Left renal cortex interstitium (tissue), 4 donors: ENCODE measurements around the gene PRL. TPM values are rescaled to one million over a fixed set of nuclear protein-coding genes. Genes with fewer than 3 reads are reported as not detected.

Experiments
- DNase-seq, 4 donors: peaks; one replicate each; pipeline ENCODE4 v3.0.0-alpha.2; 2013; ENCODE audit warnings: low read depth in 4 of 4, low spot score in 2 of 4, missing footprints in 1 of 4
- polyA plus RNA-seq, 4 donors: library from polyadenylated mRNA; unstranded; fragments of 120-200 nt; gene quantifications; one replicate each; pipeline ENCODE4 v1.2.1, GENCODE V29; 2013; ENCODE audit not compliant: insufficient read length in 4 of 4

Gene PRL
- polyA plus RNA-seq, 4 donors: not detected

DNA sequence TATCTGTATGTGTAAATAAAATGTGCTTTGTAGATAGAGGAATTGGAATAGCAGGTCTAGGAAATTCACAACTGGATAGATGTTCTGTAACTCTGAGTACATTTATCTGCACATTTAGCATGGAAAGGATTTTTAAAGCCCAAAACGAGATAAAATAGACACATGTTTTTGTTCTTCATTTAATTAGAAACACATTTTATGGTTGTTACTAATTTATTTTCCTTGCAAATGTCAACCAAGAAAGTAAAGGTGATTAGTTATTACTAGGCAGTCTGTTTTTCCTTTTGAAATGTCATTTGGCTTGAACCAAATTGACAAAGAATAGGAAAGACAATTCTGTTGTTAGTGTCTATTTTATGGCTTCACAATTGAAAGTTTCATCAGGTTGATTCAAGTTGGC is 769 bp downstream of the PRL start:
- no peak for DNase-seq

DNA sequence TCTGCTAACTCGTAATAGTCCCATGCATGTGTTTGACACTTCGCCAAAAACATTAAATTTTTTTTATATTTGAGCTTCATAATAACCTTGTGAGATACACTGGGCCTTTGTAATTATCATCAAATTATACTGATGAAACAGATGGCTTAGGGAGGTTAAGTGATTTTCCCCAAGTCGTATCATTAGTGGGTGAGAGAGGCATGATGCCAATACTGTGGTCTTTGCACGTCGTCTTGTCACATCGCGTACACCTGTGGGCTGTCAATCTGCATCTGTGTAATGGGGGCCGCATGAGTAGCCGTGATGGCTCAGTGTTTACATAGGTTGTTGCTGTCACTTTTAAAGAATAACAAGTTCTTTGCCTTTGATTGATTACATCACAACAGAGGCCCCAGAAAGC is 1.7 kb downstream of the PRL start:
- DNase-seq: no peak

DNA sequence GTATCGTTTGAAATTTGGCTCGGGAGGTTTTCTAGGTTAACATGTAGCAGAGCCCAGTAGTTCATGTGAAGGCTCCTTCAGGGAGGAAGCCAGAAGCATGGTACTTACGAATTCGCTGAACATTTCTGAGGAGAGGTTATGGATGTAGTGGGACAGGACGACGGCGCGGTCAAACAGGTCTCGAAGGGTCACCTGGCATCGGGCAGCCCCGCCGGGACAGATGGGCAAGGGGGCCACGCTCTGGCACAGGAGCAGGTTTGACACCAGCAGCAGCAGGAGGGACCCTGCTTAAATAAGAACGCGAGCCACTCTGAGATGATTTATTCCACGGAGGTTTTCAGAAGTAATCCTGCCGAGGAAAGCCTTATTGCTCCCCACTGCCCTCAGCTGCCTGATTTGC is 2.5 kb downstream of the PRL start:
- DNase-seq: no peak

DNA sequence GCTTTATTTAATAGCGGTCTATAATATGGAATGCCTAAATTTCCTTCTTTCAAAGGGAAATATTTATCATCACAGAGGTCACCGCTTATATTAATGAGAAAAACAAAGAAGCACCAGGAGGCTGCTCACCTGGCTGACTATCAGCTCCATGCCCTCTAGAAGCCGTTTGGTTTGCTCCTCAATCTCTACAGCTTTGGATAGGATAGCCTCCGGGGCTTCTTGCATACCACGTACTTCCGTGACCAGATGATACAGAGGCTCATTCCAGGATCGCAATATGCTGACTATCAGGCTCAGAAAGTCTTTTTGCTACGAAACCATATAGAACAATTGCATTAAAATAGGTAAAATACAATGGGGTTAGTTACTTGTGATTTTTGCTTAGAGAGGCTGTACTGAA is 6.8 kb downstream of the PRL start:
- no peak for DNase-seq

DNA sequence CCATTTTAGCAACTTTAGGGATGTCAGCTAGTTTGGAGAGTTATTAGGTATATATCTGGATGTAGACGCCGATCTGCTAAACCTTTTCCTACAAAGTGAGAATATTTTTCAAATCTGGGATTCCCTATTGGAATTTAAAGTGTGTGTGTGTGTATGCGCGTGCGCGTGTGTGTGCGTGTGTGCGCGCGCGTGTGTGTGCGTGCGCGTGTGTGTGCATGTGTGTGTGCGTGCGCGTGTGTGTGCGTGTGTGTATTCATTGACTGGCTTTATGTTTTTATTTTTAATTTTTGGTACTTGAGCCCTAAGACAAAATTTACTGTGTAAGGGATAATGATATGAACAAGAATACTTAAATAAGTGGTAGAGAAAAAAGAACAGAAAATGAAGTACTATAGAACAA is 8.1 kb downstream of the PRL start:
- no peak for DNase-seq

DNA sequence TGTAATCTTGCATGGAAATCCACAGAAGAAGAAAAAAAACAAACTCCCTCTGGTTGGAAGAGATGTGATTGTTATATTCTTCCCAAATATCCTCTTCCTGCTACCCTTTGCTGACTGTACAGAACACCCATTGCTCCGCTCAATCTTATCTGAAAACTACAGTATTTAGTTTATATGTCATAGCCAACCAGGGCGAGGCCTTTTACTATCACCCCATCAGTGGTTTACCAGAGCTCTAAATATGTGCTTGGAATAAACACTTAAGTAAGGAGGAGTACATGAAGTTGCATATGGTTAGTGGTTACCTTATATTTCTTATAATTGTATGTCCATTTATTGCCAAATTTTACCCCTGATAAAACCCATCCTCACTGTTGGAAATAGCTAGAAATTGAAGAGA is 12.2 kb downstream of the PRL start:
- no peak for DNase-seq

DNA sequence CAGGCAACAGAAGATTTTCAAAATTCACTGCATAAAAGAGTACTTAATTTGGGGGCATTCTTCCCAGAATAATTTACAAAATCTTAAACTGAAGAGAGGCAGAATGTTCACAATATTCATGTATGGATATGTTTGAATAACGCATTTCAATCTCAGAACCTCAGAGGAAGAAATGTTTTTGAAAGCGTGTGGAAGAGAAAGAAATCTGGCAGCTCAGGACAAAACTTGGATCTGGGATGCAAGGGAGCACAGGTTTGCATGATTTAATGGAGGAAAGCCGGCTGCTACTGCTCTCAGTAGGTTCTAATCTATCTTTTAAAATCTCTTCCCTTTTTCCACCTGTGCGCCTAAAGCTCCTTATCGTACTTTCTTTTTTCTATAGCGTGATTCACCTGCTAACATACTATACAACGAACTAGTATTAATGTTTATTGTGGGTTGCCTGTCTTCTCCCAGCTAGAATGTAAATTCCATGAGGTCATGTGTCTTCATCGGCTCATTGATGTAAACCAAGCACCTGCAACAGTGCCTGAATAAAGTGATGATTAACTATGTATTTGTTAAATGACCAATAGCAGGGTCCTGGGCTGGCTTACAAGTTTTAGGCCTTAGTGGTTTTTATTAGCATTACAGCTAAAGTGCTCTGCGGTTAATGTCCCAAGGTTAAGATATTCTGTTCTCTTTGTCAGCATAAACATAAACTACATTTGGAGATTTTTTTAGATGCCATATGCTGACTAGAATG is 15.3 kb downstream of the PRL start:
- peak in 1 of 4 donors; percentile 29 for DNase-seq

DNA sequence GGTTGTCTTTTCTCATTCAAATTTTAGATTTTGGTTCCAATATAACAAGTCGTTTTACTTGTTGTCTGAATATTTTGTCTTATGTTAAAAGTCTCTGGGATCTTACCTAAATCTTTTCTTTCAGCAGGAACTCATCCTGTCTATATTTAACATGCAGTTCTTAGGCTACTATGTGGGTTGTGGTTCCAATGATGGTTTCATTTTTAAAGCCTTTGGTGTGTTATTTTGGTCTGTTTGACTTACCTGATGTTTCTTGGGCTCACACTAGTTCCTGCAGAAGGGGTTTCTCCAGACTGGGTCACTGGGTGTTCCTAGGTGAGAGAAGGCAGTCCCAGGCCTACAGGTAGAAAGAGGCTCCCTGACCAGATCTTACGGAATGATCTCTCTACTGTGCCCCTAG is 17.4 kb downstream of the PRL start:
- DNase-seq: no peak

DNA sequence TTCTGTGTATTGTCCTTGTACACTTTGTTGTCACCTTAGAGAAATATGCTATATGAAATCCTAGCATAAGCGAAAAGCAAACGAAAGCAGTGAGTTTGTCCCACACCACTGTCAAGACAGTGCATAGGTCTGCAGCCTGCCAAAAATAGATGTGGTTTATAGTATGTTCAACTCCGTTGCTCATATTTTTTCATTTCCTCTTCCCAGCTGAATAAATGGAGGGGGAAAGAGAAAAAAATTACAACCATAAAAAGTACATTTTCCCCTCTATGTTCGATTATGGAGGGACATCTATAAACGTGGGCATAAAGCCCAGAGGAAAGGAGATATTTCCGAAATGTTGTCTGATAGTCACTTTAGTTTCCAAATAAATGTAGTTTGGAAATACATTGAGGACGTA is 25.8 kb downstream of the PRL start:
- no peak for DNase-seq

DNA sequence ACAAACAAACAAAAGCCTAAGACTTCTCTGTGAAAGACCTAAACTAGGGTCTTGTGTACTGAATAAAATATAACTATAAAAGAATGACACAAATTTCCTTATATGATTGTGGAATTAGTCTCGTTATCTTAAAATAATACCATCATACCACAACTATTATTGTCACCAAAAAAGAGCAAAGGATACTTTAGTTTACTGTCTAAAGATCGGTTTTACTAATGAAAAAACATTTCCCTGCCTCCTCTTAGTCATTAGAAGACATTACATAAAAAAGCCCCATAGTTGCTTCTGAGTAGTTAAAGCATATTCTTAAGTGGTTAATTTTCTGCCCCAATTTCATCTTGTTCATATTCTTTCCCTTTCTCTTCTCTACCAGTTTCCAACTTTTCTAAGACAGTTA is 33.1 kb downstream of the PRL start:
- DNase-seq: no peak

DNA sequence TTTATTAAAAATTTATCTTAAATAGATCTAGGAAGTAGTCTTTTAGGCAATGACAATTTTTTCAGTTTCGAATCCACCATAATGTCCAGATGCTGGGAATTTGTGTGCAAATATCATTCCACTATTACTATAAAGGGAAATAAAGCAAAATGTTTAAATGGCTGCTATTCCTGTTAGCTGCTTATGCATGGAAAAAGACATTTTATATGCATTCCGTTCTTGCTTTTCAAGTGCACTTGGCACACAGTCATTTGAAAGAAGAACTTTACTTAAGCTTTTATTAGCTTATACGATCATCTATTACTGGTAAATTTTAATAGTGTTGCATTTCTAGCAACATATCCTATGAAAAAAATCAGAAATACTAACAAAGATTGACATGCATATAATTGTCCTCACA is 42.0 kb downstream of the PRL start:
- DNase-seq: no peak

DNA sequence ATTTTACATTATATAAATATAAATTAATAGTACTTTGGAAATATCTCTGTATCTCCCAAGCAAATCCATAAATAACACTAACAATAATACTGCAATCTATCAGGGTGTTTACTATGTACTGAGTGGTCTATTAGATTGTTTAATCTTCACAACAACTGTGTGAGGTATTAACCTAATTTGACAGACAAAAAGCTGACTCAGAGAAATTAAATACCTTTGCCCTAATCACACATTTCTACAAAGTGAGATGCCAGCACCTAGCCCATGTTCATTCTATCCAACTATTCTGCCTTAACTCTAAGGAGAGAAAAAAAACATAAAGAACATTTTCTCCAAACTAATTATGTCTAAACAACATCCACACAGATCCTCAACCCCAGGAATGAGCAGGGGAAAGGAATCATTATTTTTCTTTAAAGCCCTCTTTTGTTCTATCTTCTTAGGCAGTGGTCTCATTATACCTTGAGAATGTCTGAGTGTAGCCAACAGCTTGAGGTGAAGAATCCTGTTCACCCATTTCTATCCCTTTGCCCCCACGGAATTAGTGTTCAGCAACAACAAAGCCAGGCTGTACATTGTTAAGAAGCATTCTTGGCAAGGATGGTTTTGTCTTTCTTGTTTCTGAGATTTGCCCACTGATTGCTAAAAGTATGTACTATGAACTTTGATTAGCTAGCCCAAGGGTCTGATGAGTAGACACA is 42.7 kb downstream of the PRL start:
- DNase-seq: no peak

DNA sequence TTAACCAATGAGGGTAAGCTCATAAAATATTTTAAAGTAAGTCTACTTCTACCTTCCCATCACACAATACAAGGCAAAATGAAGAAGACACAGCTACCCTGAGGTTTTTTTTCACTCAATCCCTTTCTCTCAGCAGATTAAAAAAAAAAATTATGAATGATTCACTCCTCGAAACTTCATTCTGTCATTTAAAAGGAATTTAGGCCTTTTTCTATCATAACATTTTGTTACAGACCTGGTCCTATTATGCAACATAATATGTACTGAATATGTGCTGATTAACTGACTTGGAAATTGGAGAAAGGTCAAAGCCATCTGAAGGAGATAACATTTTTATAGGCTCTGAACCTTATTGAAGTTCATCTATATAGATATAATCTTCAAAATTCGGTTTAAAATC is 45.5 kb downstream of the PRL start:
- DNase-seq: no peak

DNA sequence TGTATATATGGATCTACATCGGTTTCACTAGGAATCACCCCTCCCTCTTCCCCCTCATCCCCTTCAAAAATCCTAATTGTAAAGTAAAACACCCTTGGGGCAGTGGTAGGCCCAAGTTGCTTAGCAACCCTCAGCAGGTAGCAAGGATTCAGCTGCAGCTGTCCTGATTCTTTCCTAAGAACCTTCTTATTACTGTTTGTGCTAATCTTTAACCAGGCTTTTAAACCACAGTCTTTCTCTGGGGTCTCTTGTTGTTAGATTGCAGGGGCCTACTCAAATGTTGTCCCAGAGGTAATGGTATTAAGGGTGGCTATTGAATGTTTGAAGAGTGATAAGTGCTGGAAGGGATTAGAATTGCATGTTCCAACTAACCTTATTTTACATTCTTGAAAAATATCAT is 46.4 kb downstream of the PRL start:
- no peak for DNase-seq

DNA sequence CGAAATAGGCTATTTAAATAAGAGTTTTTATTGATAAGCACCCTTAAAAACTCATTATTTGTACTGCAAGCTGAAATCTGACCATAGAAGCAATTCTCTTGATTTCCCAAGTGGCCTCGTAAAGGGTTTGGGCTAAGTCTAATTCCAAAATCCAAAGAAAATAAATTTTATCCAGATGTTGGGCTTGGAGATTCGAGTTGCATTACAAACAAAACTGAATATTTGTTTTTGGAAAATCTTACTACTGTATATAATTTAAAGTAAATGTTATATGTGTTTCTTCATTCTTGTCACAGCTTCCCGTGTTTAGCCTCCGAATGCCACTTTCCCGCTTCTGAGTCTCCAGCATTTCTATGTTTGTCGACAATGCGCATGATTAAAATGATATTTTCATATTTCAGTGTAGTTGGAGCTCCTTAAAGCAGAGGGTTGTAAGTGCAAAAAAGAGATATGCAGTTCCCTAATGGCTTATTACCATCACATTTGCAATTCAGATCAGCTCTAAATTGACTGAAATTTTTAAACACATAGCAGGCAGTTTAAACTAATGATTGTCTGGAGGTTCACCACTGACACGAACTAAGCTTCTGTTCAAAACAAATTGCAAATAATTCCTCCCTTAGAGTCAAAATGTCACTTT is 47.0 kb downstream of the PRL start:
- DNase-seq: no peak

DNA sequence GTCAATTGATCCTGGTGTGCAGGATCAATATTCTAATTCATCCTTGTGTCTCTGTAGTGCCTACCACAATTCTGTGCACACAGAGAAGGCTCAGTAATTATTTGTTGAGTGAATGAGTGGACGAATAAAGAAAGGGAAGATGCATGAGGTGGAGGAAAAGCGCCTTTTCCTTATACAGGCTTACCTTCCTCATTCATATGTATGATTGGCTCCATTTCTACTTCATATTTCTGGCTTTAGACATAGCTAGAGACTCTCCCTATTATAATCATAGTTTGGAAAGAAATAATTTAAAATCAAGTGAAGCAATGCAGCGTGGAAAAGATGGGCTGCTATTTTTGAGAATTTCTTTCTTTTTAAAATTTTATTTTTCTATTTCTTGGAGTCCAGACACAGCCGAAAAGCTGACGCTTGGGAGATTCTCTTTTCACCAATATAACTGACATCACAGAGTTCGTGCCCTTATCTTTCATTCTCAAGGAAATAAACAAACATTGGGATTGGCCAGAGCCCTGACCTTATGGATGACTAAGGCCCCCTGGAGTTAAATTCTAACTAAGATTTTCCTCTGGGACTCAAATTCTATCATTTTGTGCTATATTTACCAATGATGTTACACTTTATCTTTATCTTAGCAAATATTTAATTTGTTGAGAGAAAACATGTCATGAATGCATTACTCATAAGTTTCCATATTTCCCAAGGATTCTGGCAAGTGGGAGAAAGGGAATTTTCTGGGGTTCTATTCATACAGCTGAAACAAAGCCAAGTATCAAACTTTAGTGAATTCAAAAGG is 48.1 kb downstream of the PRL start:
- DNase-seq: no peak

DNA sequence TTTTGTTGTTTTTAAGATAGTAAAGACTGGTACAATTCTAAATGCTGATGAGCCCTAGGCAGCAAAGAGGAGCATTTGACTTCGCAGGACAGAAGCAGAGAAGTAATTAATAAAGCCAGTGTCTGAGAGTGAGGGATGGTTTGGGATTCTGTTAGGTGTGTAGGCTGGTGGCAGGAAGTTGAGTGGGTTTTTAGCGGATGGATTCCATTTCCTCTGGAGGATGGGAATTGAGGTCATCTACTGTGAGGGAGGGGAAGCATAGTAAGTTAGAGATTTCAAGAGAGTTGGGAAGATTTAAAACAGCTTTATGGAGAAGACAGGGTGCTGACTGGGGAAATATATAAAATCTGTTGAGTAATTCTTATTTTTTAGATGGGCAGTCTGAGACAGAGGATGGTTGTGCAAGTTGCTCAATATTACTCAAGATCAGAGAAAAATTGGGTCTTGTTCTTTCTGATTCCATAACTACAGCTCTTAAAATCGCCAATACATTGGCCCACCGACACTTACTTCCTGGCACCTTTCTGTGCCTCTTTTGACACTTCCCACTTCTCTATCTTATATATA is 48.8 kb downstream of the PRL start:
- no peak for DNase-seq

DNA sequence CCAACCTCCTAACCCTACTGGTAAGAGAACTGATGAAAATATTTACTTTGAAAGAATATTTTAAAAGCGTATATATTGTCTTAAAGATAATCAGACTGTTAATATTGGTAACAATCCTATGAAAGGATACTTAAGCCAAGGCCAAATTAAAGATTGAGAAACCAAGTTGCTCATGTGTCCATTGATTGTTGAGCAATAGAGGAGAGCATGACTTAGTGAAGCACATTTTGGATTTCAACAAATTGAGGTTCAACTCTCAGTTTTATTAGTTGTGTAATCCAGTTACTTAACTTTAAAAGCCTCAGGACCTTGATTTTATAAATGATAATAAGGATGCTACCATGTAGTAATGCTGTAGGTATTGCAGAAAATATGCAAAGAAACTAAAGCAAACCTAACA is 56.8 kb downstream of the PRL start:
- DNase-seq: no peak

DNA sequence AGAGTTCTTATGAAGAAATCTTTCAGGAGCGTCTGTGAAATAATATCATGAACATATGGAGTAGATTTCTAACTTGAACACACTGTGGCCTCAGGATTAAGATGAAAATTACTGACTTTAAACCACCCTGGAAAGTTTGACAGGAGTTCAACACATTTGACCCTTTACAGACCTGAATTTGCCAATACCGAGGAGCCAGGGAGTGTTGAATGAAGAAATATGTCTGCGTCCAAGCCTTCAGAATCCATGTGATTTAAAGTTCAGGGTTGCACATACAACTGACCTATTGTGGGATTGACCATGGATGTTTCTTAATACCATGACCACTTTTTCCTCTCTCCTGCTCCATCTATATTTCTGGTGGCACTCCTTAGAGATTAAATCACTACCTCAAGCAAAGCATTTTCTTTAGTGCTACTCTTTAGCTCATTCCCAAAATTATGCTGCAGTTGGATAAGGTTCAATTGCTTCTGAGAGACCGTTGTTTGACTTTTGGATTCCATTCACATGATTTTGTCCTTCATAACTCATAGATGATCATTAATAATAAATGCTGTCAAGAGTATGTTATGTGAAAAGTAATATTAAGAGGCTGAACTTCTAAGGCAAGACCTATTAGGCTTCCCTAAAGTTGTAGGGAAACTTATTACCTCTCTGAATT is 57.4 kb downstream of the PRL start:
- DNase-seq: no peak

DNA sequence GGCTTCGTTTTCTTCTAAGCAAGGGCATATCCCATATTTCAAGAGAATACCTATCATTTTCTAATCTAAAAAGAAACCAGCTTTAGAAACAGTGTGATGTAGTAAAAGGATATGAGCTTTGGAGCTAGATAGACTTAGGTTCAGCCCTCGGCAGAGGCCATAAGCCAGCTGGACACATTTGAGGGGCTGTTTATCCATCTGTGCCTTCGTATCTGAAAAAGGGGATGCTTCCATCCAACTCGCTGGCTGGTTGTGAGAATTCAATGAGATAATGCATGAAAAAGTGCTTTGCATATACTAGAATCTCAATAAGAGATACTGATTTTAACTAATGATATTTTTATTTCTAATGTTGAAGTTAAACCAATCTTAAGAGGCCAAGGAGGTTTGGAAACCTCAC is 58.0 kb downstream of the PRL start:
- no peak for DNase-seq
